ENCODE measurements around the gene CABP7. TPM values are rescaled to one million over a fixed set of nuclear protein-coding genes. Genes with fewer than 3 reads are reported as not detected.
A peak's percentile ranks its signal among the peaks of the same experiment; 100 is the strongest.

The CABP7 gene
- total RNA-seq, 4 donors from 2014 or later = 0.73 to 1.0 TPM; not detected in 2

- Histone ChIP-seq H3K9me3 (no peaks in the 10 kb centered on the region), H3K36me3 (no peaks in the 10 kb centered on the region), H3K4me3 (replicated peaks in 1 of 3) (no peak overlapping the region), H3K27me3 (no peaks in the 10 kb centered on the region), H3K27ac (no peak overlapping the region), H3K4me1 (peaks cover 0 to 2% of the 10 kb centered on the region in 2 donors)
- WGBS, 2 donors = 89 to 97% methylated on average over 4 to 6 of the region's 6 CpGs
- intact Hi-C loops (cut with DNase I) = no loop called here
- TF ChIP-seq POLR2A (IDR thresholded peaks at IDR 0.05) = no peak
- DNase-seq = no peak
Measured at GRCh38 chr22:29732883-29733282, 13.1 kb downstream of the CABP7 start.

GRCh38 chr22:29733362-29734201 is 13.8 kb downstream of the CABP7 start:
- Histone ChIP-seq H3K4me3 (replicated peaks in 1 of 3) (no peak overlapping the region), H3K27ac (no peak overlapping the region), H3K9me3 (no peaks in the 10 kb centered on the region), H3K27me3 (no peaks in the 10 kb centered on the region), H3K36me3 (no peaks in the 10 kb centered on the region), H3K4me1 (peaks cover 0 to 4% of the 10 kb centered on the region in 2 donors)
- TF ChIP-seq CTCF (IDR thresholded peaks at IDR 0.05) (no peak), POLR2A (IDR thresholded peaks at IDR 0.05) (no peak)
- 69 to 74% methylated on average over 13 to 14 of the region's 19 CpGs for WGBS, 2 donors
- intact Hi-C loops (cut with DNase I) = no loop called here
- DNase-seq = peak; percentile 12 to 42

- Histone ChIP-seq H3K27me3 (no peaks in the 10 kb centered on the region), H3K36me3 (no peaks in the 10 kb centered on the region), H3K9me3 (no peaks in the 10 kb centered on the region), H3K4me3 (replicated peaks in 1 of 3) (no peak overlapping the region), H3K27ac (no peak overlapping the region), H3K4me1 (peaks cover 0 to 4% of the 10 kb centered on the region in 2 donors)
- DNase-seq = no peak
- 93 to 96% methylated on average over 5 to 8 of the region's 8 CpGs for WGBS, 2 donors
- TF ChIP-seq CTCF (IDR thresholded peaks at IDR 0.05) (no peak), POLR2A (IDR thresholded peaks at IDR 0.05) (no peak)
- intact Hi-C loops (cut with DNase I) = no loop called here
Measured at GRCh38 chr22:29734406-29734805, 14.6 kb downstream of the CABP7 start.

GRCh38 chr22:29734838-29735237 is 15.0 kb downstream of the CABP7 start:
- Histone ChIP-seq H3K27me3 (no peaks in the 10 kb centered on the region), H3K27ac (no peak overlapping the region), H3K4me1 (peaks cover 0 to 4% of the 10 kb centered on the region in 2 donors), H3K36me3 (no peaks in the 10 kb centered on the region), H3K4me3 (replicated peaks in 1 of 3) (no peak overlapping the region), H3K9me3 (no peaks in the 10 kb centered on the region)
- DNase-seq = no peak
- TF ChIP-seq POLR2A (IDR thresholded peaks at IDR 0.05) (no peak), CTCF (IDR thresholded peaks at IDR 0.05) (no peak)
- intact Hi-C loops (cut with DNase I) = no loop called here
- WGBS, 2 donors = 85 to 93% methylated on average over 9 of the region's 9 CpGs

- H3K36me3 ChIP-seq = no peaks in the 10 kb centered on the region
- DNase-seq = no peak
- intact Hi-C loops (cut with DNase I) = no loop called here
- no peaks in the 10 kb centered on the region for H3K9me3 ChIP-seq
- no peak for TF ChIP-seq CTCF (IDR thresholded peaks at IDR 0.05)
- no peak for TF ChIP-seq POLR2A (IDR thresholded peaks at IDR 0.05)
- H3K27ac ChIP-seq = no peak overlapping the region
- H3K4me3 ChIP-seq (replicated peaks in 1 of 3) = no peak overlapping the region
- H3K27me3 ChIP-seq = no peaks in the 10 kb centered on the region
- peaks cover 0 to 4% of the 10 kb centered on the region in 2 donors for H3K4me1 ChIP-seq
- 80 to 91% methylated on average over 1 of the region's 1 CpG for WGBS, 2 donors
Measured at GRCh38 chr22:29735416-29735815, 15.6 kb downstream of the CABP7 start.

All from thyroid gland (tissue), 4 donors.